ENCODE results near the gene ATP8A2.

The ATP8A2 gene

GRCh38 chr13:25422153-25422552, 50.4 kb downstream of the ATP8A2 start:
- no peaks in the 10 kb centered on the region for H3K4me1 ChIP-seq (ENCODE audit: control insufficient read depth in 1 of 2, insufficient read depth in 2 of 2, low read length in 2 of 2)
- no peaks in the 10 kb centered on the region for H3K36me3 ChIP-seq (ENCODE audit: control insufficient read depth in 1 of 2, insufficient read depth in 2 of 2, low read length in 2 of 2)
- no peaks in the 10 kb centered on the region for H3K27me3 ChIP-seq (ENCODE audit: low read depth, low read length)
- no peak overlapping the region for H3K4me3 ChIP-seq (ENCODE audit: low read depth in 1 of 2, low read length in 2 of 2)
- H3K9me3 ChIP-seq (ENCODE audit: control insufficient read depth in 1 of 2, low read length in 2 of 2): peaks cover 0 to 2% of the 10 kb centered on the region in 2 donors
- no peak overlapping the region for H3K27ac ChIP-seq (ENCODE audit: low read length)

GRCh38 chr13:25423831-25424230, 52.1 kb downstream of the ATP8A2 start:
- peaks cover 0 to 2% of the 10 kb centered on the region in 2 donors for H3K9me3 ChIP-seq (ENCODE audit: control insufficient read depth in 1 of 2, low read length in 2 of 2)
- H3K27me3 ChIP-seq (ENCODE audit: low read depth, low read length): no peaks in the 10 kb centered on the region
- H3K36me3 ChIP-seq (ENCODE audit: control insufficient read depth in 1 of 2, insufficient read depth in 2 of 2, low read length in 2 of 2): no peaks in the 10 kb centered on the region
- H3K4me1 ChIP-seq (ENCODE audit: control insufficient read depth in 1 of 2, insufficient read depth in 2 of 2, low read length in 2 of 2): no peaks in the 10 kb centered on the region
- no peak overlapping the region for H3K4me3 ChIP-seq (ENCODE audit: low read depth in 1 of 2, low read length in 2 of 2)
- H3K27ac ChIP-seq (ENCODE audit: low read length): no peak overlapping the region

DNA sequence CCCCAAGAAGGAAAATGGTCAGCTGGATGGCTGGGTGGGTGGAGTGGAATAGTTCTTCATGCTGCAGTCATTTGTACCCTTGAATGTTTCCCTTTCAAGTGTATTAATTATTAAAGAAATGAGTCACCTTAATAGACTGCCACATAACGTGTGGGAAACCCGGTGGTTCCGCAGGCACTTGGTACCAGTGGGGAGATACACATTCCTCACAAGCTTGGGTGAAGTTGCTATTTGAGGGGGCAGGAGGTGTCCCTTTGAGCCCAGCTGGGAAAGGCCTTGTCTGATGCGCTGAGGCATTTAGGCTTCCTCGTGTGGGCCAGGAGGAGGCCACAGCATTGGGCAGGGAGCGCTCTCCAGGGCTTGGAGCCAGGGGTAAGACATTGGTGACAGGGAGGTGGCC, 57.7 kb downstream of the ATP8A2 start:
- no peak overlapping the region for H3K4me3 ChIP-seq (ENCODE audit: low read depth in 1 of 2, low read length in 2 of 2)
- H3K27ac ChIP-seq (ENCODE audit: low read length): no peak overlapping the region
- no peaks in the 10 kb centered on the region for H3K27me3 ChIP-seq (ENCODE audit: low read depth, low read length)
- no peaks in the 10 kb centered on the region for H3K36me3 ChIP-seq (ENCODE audit: control insufficient read depth in 1 of 2, insufficient read depth in 2 of 2, low read length in 2 of 2)
- H3K9me3 ChIP-seq (ENCODE audit: control insufficient read depth in 1 of 2, low read length in 2 of 2): peaks cover 0 to 2% of the 10 kb centered on the region in 2 donors
- H3K4me1 ChIP-seq (ENCODE audit: control insufficient read depth in 1 of 2, insufficient read depth in 2 of 2, low read length in 2 of 2): no peaks in the 10 kb centered on the region

DNA sequence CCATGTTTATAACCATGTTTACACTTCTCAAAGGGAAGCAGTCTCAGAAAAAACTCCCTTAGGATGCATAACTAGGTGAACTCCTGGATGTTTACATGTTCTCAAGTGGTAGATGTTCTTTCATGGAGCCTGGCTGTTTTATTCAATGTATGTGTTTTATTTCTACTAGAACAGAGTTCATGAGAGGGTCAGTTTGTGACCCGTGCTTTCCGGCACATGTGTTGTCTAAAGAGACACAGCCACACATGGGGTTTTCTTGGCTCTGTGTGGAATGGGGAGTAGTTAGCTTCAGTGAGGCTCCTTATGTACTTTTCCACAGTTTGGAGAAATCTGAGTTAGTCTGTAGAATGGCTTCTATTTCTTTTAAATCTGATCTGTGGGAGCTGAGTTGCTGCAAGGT, 60.9 kb downstream of the ATP8A2 start:
- H3K27me3 ChIP-seq (ENCODE audit: low read depth, low read length): no peaks in the 10 kb centered on the region
- H3K4me1 ChIP-seq (ENCODE audit: control insufficient read depth in 1 of 2, insufficient read depth in 2 of 2, low read length in 2 of 2): no peaks in the 10 kb centered on the region
- no peaks in the 10 kb centered on the region for H3K9me3 ChIP-seq (ENCODE audit: control insufficient read depth in 1 of 2, low read length in 2 of 2)
- H3K27ac ChIP-seq (ENCODE audit: low read length): no peak overlapping the region
- H3K4me3 ChIP-seq (ENCODE audit: low read depth in 1 of 2, low read length in 2 of 2): no peak overlapping the region
- no peaks in the 10 kb centered on the region for H3K36me3 ChIP-seq (ENCODE audit: control insufficient read depth in 1 of 2, insufficient read depth in 2 of 2, low read length in 2 of 2)

DNA sequence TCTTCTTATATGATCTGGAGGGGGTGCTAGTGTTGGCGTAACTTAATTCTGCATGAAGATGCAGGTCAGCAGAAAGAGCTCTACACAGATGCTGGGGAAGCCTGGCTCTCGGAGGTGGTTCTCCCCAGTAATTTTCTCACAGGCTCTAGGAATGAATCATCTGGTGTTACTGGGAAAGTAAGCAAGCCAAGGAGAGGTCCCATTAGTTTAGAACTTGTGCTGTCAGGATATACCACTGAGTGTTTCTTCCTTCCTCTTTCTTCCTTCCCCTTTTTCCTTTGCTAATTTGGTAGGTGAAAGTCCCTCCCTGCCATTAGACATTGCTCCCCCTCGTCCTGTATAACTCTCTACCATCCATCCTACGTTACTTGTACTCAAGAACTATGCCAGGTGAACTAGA, 68.3 kb downstream of the ATP8A2 start:
- no peaks in the 10 kb centered on the region for H3K4me1 ChIP-seq (ENCODE audit: control insufficient read depth in 1 of 2, insufficient read depth in 2 of 2, low read length in 2 of 2)
- no peak overlapping the region for H3K4me3 ChIP-seq (ENCODE audit: low read depth in 1 of 2, low read length in 2 of 2)
- no peaks in the 10 kb centered on the region for H3K27me3 ChIP-seq (ENCODE audit: low read depth, low read length)
- no peak overlapping the region for H3K27ac ChIP-seq (ENCODE audit: low read length)
- H3K36me3 ChIP-seq (ENCODE audit: control insufficient read depth in 1 of 2, insufficient read depth in 2 of 2, low read length in 2 of 2): no peaks in the 10 kb centered on the region
- no peaks in the 10 kb centered on the region for H3K9me3 ChIP-seq (ENCODE audit: control insufficient read depth in 1 of 2, low read length in 2 of 2)

GRCh38 chr13:25446261-25446660, 74.5 kb downstream of the ATP8A2 start:
- Histone ChIP-seq H3K36me3 (ENCODE audit: control insufficient read depth in 1 of 2, insufficient read depth in 2 of 2, low read length in 2 of 2) (no peaks in the 10 kb centered on the region), H3K4me3 (ENCODE audit: low read depth in 1 of 2, low read length in 2 of 2) (no peak overlapping the region), H3K27ac (ENCODE audit: low read length) (no peak overlapping the region), H3K9me3 (ENCODE audit: control insufficient read depth in 1 of 2, low read length in 2 of 2) (peaks cover 0 to 7% of the 10 kb centered on the region in 2 donors), H3K27me3 (ENCODE audit: low read depth, low read length) (no peaks in the 10 kb centered on the region), H3K4me1 (ENCODE audit: control insufficient read depth in 1 of 2, insufficient read depth in 2 of 2, low read length in 2 of 2) (no peaks in the 10 kb centered on the region)

GRCh38 chr13:25447396-25447795, 75.6 kb downstream of the ATP8A2 start:
- Histone ChIP-seq H3K4me1 (ENCODE audit: control insufficient read depth in 1 of 2, insufficient read depth in 2 of 2, low read length in 2 of 2) (no peaks in the 10 kb centered on the region), H3K4me3 (ENCODE audit: low read depth in 1 of 2, low read length in 2 of 2) (no peak overlapping the region), H3K27me3 (ENCODE audit: low read depth, low read length) (no peaks in the 10 kb centered on the region), H3K9me3 (ENCODE audit: control insufficient read depth in 1 of 2, low read length in 2 of 2) (peaks cover 0 to 7% of the 10 kb centered on the region in 2 donors), H3K36me3 (ENCODE audit: control insufficient read depth in 1 of 2, insufficient read depth in 2 of 2, low read length in 2 of 2) (no peaks in the 10 kb centered on the region), H3K27ac (ENCODE audit: low read length) (no peak overlapping the region)

GRCh38 chr13:25453850-25454365, 82.1 kb downstream of the ATP8A2 start:
- Histone ChIP-seq H3K27ac (ENCODE audit: low read length) (no peak overlapping the region), H3K4me1 (ENCODE audit: control insufficient read depth in 1 of 2, insufficient read depth in 2 of 2, low read length in 2 of 2) (no peaks in the 10 kb centered on the region), H3K9me3 (ENCODE audit: control insufficient read depth in 1 of 2, low read length in 2 of 2) (no peaks in the 10 kb centered on the region), H3K27me3 (ENCODE audit: low read depth, low read length) (no peaks in the 10 kb centered on the region), H3K36me3 (ENCODE audit: control insufficient read depth in 1 of 2, insufficient read depth in 2 of 2, low read length in 2 of 2) (no peaks in the 10 kb centered on the region), H3K4me3 (ENCODE audit: low read depth in 1 of 2, low read length in 2 of 2) (no peak overlapping the region)

DNA sequence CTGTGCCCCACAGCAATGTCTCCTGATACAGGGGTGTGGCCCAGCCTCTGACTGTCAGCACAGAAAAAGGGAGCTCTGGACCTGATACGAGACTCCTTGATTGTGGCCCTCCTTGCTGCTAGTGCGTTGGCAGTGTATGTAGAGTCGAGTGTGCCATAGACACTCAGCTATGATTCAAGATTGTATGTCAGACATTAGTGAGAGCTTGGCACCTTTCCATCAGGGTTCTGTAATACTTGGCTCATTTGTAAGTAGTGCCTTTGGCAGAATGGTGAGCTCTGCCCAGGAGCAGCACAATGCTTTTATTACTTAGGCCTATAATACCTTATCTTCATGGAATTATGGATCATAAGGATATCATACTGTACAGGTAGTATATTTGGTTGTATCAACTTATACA, 83.4 kb downstream of the ATP8A2 start:
- Histone ChIP-seq H3K27ac (ENCODE audit: low read length) (no peak overlapping the region), H3K4me3 (ENCODE audit: low read depth in 1 of 2, low read length in 2 of 2) (no peak overlapping the region), H3K9me3 (ENCODE audit: control insufficient read depth in 1 of 2, low read length in 2 of 2) (no peaks in the 10 kb centered on the region), H3K36me3 (ENCODE audit: control insufficient read depth in 1 of 2, insufficient read depth in 2 of 2, low read length in 2 of 2) (no peaks in the 10 kb centered on the region), H3K27me3 (ENCODE audit: low read depth, low read length) (no peaks in the 10 kb centered on the region), H3K4me1 (ENCODE audit: control insufficient read depth in 1 of 2, insufficient read depth in 2 of 2, low read length in 2 of 2) (no peaks in the 10 kb centered on the region)

GRCh38 chr13:25457566-25457965, 85.8 kb downstream of the ATP8A2 start:
- no peak overlapping the region for H3K27ac ChIP-seq (ENCODE audit: low read length)
- no peaks in the 10 kb centered on the region for H3K36me3 ChIP-seq (ENCODE audit: control insufficient read depth in 1 of 2, insufficient read depth in 2 of 2, low read length in 2 of 2)
- H3K4me3 ChIP-seq (ENCODE audit: low read depth in 1 of 2, low read length in 2 of 2): no peak overlapping the region
- H3K27me3 ChIP-seq (ENCODE audit: low read depth, low read length): no peaks in the 10 kb centered on the region
- H3K9me3 ChIP-seq (ENCODE audit: control insufficient read depth in 1 of 2, low read length in 2 of 2): no peaks in the 10 kb centered on the region
- H3K4me1 ChIP-seq (ENCODE audit: control insufficient read depth in 1 of 2, insufficient read depth in 2 of 2, low read length in 2 of 2): no peaks in the 10 kb centered on the region

GRCh38 chr13:25462301-25463125, 90.7 kb downstream of the ATP8A2 start:
- H3K9me3 ChIP-seq (ENCODE audit: control insufficient read depth in 1 of 2, low read length in 2 of 2): no peaks in the 10 kb centered on the region
- no peaks in the 10 kb centered on the region for H3K4me1 ChIP-seq (ENCODE audit: control insufficient read depth in 1 of 2, insufficient read depth in 2 of 2, low read length in 2 of 2)
- H3K36me3 ChIP-seq (ENCODE audit: control insufficient read depth in 1 of 2, insufficient read depth in 2 of 2, low read length in 2 of 2): no peaks in the 10 kb centered on the region
- no peak overlapping the region for H3K27ac ChIP-seq (ENCODE audit: low read length)
- H3K27me3 ChIP-seq (ENCODE audit: low read depth, low read length): no peaks in the 10 kb centered on the region
- H3K4me3 ChIP-seq (ENCODE audit: low read depth in 1 of 2, low read length in 2 of 2): no peak overlapping the region

GRCh38 chr13:25463496-25463895, 91.7 kb downstream of the ATP8A2 start:
- Histone ChIP-seq H3K4me3 (ENCODE audit: low read depth in 1 of 2, low read length in 2 of 2) (no peak overlapping the region), H3K27ac (ENCODE audit: low read length) (no peak overlapping the region), H3K9me3 (ENCODE audit: control insufficient read depth in 1 of 2, low read length in 2 of 2) (no peaks in the 10 kb centered on the region), H3K4me1 (ENCODE audit: control insufficient read depth in 1 of 2, insufficient read depth in 2 of 2, low read length in 2 of 2) (no peaks in the 10 kb centered on the region), H3K27me3 (ENCODE audit: low read depth, low read length) (peaks cover 6% of the 10 kb centered on the region), H3K36me3 (ENCODE audit: control insufficient read depth in 1 of 2, insufficient read depth in 2 of 2, low read length in 2 of 2) (no peaks in the 10 kb centered on the region)

Data from muscle layer of duodenum (tissue), 2 donors.